GM10248 (cell line): ENCODE measurements around the gene ARHGEF35.
"Not testable (repeated sequence)": the region's sequence is repeated elsewhere in the genome, so short reads cannot be mapped to it uniquely, and the experiment has no call there.

ENCODE experiments used
- CTCF ChIA-PET: fragments of 300-600 bp; sonication (Branson Sonifier 250); formaldehyde crosslinking; extraction: SDS; loops from one replicate; lab custom pipeline; 2021; ENCODE audit warnings: antibody characterized with exemption; lab: Yijun Ruan, JAX
- POLR2A ChIA-PET: fragments of 350-650 bp; sonication (Branson Sonifier 250); formaldehyde crosslinking; extraction: SDS; loops from one replicate; lab custom pipeline; 2020; ENCODE audit warnings: antibody characterized with exemption; lab: Yijun Ruan, JAX
- DNase-seq: peaks from one replicate; pipeline ENCODE4 v3.0.0; 2012; ENCODE audit errors: extremely low spot score

The ARHGEF35 gene

GRCh38 chr7:144195212-144195872, at the start of gene ARHGEF35:
TSS of gene ARHGEF35 (minus strand) at chr7:144195833. CDS start at chr7:144188383, 7,450 bp downstream.
- CTCF ChIA-PET = not testable (repeated sequence)

GRCh38 chr7:144245372-144245771, 49.7 kb upstream of the ARHGEF35 start:
- CTCF ChIA-PET, DNase-seq, POLR2A ChIA-PET: not testable (repeated sequence)

More at GRCh38 chr7:144195212-144195872, at the start of gene ARHGEF35:
- POLR2A ChIA-PET, DNase-seq: not testable (repeated sequence)

DNA sequence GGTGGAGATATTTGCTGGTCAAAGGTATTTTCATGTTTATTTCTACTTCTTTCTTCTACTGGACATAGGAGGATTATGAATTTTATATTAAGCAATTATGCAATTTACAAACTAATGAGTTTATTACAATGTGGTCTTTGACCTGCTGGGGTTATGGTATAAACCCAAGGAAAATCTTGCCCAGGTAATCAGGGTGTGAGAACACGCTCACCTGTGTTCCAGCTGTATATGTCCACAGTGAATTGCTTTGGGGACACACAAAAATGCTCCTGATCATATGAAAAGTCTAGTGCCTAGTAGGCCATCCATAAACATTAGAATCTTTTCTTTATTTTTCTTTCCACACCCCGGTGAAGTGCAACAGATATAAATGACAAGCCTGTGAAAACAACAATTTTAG, 43.7 kb upstream of the ARHGEF35 start, which contains the start of gene OR2A42:
OR2A42 (minus strand) TSS at position 241 of the 400 bp plus-strand sequence. CDS start 6,762 bp downstream, outside the sequence.
- DNase-seq, POLR2A ChIA-PET, CTCF ChIA-PET: not testable (repeated sequence)

GRCh38 chr7:144238530-144239082, 43.0 kb upstream of the ARHGEF35 start:
- POLR2A ChIA-PET, CTCF ChIA-PET, DNase-seq: not testable (repeated sequence)

DNA sequence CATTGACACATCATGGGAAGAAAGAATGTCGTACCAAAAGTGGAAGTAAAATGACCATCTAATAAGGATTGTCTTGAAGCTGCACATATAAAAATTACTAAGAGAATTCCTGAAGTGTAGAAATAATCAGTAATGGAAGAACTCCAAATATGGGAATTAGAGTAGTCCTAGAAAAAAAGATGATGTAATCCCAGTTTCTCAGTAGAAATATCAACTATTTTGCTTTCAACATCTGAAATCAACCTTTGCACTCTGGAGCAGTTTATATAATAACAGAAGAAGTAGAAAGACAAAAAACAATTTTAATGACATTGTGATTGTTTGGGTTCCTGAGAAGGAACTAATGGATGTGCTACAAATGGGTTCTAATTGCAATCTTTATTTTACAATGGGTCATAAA, 37.4 kb upstream of the ARHGEF35 start:
- POLR2A ChIA-PET, CTCF ChIA-PET: not testable (repeated sequence)

DNA sequence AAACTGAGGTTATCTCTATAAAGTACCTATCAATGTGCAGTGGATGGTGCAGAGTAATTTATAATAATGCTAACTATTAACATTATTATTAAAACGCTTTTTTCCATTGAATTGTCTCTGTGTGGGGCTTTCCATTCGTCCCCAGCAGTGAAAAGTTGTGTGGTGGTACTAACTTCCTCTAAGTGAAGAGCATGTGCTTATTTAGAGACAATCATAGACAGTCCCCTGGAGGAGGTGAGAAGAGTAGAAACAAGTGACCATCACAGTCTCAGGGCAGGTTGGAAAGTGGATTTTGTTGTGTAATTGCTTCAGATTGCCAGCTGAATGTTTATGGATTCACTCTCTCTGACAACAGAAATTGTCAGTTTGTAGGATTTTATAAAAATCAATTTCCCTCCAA, 35.4 kb upstream of the ARHGEF35 start:
- POLR2A ChIA-PET, CTCF ChIA-PET, DNase-seq: not testable (repeated sequence)

More for the DNA sequence above, 37.4 kb upstream of the ARHGEF35 start:
- not testable (repeated sequence) for DNase-seq

DNA sequence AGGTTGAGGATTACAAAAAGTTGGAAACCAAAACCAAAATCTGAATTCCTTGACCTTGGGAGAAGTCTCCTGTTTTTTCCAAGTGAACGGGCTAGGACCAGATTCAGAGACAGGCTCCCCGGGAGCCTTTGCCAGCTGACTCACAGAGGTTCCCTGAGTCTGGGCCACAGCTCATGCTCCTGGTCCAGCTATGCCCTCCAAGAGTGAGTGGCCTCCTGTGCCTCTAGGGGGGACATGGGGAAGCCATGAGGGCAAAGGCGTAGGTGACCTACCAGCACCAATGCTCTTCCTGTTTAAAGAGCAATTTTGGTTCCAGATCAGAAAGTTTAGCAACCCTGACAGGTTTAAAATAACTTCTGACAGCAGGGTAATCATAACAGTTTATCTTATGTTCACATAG, 33.2 kb upstream of the ARHGEF35 start:
- DNase-seq, CTCF ChIA-PET, POLR2A ChIA-PET: not testable (repeated sequence)

- CTCF ChIA-PET, DNase-seq, POLR2A ChIA-PET: not testable (repeated sequence)
Measured at GRCh38 chr7:144226866-144227265, 31.2 kb upstream of the ARHGEF35 start.

DNA sequence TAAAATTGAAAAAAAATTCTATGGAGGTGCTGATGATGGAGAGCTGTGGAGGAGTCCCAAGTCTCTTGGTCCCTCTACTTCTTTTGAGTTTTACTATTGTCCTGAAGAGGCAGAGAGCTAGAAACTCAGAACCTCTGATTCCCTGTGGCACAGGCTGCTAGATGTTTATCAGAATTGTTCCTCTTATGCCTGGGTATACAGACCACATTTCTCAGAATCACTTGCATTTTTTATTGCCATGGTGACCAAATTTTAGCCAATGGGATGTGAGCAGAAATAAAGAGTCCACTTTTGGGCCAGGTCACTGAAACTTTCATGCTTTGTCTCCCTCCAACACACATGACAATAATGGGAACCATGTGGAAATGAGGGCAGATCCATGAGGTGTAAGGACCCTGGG, 28.0 kb upstream of the ARHGEF35 start:
- POLR2A ChIA-PET, CTCF ChIA-PET, DNase-seq: not testable (repeated sequence)

DNA sequence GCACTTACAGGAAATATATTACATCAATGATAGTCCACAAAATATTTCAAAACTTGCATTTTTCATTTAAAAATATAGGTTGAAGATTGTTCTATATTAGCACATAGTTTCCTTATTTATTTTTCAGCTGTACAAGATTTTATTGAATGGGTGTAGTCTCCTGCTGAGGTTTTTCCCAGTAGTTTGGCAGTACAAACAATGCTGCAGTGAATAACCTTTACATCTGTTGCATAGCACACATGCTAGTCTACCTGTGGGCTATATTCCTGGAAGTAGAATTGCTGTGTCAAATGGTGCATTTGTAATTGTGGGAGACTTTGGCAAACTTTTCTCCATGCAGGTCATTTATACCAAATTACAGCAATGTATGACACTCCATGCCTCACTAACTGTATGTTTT, 24.9 kb upstream of the ARHGEF35 start:
- CTCF ChIA-PET, POLR2A ChIA-PET, DNase-seq: not testable (repeated sequence)

GRCh38 chr7:144219149-144219548, 23.5 kb upstream of the ARHGEF35 start:
- DNase-seq, POLR2A ChIA-PET, CTCF ChIA-PET: not testable (repeated sequence)

GRCh38 chr7:144218581-144218980, 22.9 kb upstream of the ARHGEF35 start:
- DNase-seq, POLR2A ChIA-PET, CTCF ChIA-PET: not testable (repeated sequence)

DNA sequence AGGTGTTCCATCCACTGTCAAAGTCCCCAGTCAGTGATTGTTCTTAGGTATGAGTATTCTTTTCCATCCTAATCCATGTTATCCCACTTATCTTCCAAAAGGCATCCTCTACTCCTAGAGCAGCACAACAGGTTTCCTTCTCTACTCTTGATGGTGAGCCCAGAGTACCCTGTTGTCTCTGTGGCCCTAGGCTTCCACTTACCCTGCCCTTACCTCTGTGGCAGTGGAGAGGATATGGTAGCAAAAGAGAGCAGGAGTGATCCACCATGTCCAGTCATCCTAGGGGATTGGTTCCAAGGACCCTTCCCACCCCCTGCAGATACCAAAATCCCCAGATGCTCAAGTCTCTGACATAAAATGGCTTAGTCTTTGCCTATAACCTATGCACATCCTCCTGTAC, 21.6 kb upstream of the ARHGEF35 start:
- POLR2A ChIA-PET, CTCF ChIA-PET, DNase-seq: not testable (repeated sequence)

- DNase-seq, CTCF ChIA-PET, POLR2A ChIA-PET: not testable (repeated sequence)
Measured at GRCh38 chr7:144205306-144205705, 9.7 kb upstream of the ARHGEF35 start.

GRCh38 chr7:144203086-144203485, 7.5 kb upstream of the ARHGEF35 start:
- POLR2A ChIA-PET, DNase-seq, CTCF ChIA-PET: not testable (repeated sequence)

DNA sequence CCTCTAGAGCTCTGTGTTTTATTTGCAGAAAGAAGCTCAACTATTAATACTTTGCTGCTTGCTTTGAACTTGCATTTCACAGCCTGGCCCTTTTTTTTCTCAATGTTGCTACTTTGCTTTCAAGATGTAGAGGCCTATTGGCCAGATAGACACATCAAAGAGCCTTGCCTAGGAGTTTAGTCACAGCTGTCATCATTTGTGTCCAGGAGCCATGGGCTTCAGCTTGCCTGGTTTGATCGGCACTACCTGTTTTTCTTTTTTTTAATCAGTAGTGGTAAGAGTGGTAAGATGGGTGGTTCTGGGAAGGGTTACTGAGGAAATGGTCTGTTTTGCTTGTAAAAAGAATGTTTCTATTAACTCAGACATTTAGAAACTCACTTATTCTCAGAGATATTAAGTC, 6.3 kb upstream of the ARHGEF35 start:
- CTCF ChIA-PET, DNase-seq, POLR2A ChIA-PET: not testable (repeated sequence)

DNA sequence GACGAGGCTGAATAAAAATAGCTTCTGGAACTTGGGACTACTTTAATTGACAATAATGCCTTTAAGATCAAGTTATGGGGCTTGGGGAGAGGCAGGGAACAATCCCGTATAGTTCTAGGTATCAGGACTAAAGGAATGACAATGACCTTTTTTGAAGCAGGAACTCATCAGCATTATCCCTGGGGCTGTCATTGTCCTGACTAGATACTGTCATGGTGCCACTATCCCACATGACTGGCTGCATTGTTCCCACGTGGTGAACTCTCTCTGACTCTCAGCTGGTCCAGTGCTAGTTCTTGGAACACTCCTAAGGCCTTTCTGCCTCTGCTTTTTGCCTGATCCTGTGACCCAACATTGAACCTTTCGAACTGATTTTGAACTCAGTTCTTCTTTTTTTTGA, 3.3 kb upstream of the ARHGEF35 start:
- POLR2A ChIA-PET, CTCF ChIA-PET, DNase-seq: not testable (repeated sequence)

GRCh38 chr7:144194453-144194852, 1.2 kb downstream of the ARHGEF35 start:
- DNase-seq, CTCF ChIA-PET, POLR2A ChIA-PET: not testable (repeated sequence)

DNA sequence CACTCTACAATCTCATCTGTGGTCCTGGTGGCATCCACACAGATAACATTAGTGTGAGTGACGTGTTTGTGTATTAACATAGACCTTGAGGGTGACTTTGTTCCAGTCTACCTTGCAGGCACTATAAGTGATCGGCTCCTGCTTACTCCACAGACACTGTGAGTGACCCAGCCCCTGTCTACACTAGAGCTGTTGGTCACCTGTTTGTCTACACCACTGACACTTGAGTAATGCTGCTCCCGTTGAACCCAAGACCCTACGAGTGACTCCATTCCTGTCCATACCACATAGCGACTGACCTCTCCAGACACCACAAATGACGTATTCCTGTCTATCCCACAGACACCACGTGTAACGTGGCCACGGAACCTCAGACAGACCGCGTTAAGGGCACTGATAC, 1.9 kb downstream of the ARHGEF35 start:
- DNase-seq, CTCF ChIA-PET, POLR2A ChIA-PET: not testable (repeated sequence)
